Esophagus squamous epithelium (tissue), 4 donors: ENCODE data around the gene WTAP.

ENCODE experiments used
- POLR2A ChIP-seq, 4 donors: fragments of 450-650 bp; IDR thresholded peaks; one replicate each; pipeline ENCODE4 v1.6.1; 2017; ENCODE audit warnings: antibody characterized with exemption in 4 of 4, mild to moderate bottlenecking in 4 of 4, moderate library complexity in 3 of 4
- TF ChIP-seq, protein P1 (sequence below), 6 experiments: fragments of 450-650 bp in 4 of 6; fragments of 200-600 bp in 2 of 6; sonication (generic) in 2 of 6; IDR thresholded peaks; one replicate each; pipeline ENCODE4 v1.5.1; 2016 to 2019; ENCODE audit warnings: antibody characterized with exemption in 6 of 6, mild to moderate bottlenecking in 4 of 6, moderate library complexity in 4 of 6

- TF ChIP-seq, protein P1, sequence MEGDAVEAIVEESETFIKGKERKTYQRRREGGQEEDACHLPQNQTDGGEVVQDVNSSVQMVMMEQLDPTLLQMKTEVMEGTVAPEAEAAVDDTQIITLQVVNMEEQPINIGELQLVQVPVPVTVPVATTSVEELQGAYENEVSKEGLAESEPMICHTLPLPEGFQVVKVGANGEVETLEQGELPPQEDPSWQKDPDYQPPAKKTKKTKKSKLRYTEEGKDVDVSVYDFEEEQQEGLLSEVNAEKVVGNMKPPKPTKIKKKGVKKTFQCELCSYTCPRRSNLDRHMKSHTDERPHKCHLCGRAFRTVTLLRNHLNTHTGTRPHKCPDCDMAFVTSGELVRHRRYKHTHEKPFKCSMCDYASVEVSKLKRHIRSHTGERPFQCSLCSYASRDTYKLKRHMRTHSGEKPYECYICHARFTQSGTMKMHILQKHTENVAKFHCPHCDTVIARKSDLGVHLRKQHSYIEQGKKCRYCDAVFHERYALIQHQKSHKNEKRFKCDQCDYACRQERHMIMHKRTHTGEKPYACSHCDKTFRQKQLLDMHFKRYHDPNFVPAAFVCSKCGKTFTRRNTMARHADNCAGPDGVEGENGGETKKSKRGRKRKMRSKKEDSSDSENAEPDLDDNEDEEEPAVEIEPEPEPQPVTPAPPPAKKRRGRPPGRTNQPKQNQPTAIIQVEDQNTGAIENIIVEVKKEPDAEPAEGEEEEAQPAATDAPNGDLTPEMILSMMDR (IDR thresholded peaks at IDR 0.05), result no peak
- TF ChIP-seq POLR2A (IDR thresholded peaks at IDR 0.05), result no peak
Measured at GRCh38 chr6:159772196-159772595, 44.9 kb downstream of the WTAP start.
